ENCODE measurements around the gene SERPINB12.

DNA sequence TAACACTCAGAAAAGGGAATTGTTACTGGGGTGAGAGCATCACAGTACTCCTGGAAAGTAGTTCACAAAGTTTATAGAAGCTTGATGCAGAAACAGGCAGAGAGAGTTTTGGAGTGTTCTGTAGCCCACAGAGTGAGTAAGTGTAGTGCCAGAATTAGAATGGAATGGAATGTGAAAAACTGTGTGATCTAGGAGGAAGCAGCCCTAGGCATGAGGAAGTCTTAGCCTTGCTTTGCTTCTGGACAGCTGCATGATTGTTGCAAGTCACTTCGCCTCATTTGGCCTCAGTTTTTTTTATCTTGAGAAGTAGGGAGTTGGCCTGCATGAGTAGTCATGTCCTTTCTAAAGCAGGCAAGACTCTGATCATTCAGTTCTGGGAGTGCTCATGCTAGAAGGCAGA is 10.9 kb downstream of the SERPINB12 start:
- no peak for TF ChIP-seq POLR2AphosphoS5 (IDR thresholded peaks at IDR 0.05; ENCODE audit: low read depth, low read length)
- TF ChIP-seq, protein P1, sequence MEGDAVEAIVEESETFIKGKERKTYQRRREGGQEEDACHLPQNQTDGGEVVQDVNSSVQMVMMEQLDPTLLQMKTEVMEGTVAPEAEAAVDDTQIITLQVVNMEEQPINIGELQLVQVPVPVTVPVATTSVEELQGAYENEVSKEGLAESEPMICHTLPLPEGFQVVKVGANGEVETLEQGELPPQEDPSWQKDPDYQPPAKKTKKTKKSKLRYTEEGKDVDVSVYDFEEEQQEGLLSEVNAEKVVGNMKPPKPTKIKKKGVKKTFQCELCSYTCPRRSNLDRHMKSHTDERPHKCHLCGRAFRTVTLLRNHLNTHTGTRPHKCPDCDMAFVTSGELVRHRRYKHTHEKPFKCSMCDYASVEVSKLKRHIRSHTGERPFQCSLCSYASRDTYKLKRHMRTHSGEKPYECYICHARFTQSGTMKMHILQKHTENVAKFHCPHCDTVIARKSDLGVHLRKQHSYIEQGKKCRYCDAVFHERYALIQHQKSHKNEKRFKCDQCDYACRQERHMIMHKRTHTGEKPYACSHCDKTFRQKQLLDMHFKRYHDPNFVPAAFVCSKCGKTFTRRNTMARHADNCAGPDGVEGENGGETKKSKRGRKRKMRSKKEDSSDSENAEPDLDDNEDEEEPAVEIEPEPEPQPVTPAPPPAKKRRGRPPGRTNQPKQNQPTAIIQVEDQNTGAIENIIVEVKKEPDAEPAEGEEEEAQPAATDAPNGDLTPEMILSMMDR (IDR thresholded peaks at IDR 0.05): no peak
- TF ChIP-seq, protein P2, sequence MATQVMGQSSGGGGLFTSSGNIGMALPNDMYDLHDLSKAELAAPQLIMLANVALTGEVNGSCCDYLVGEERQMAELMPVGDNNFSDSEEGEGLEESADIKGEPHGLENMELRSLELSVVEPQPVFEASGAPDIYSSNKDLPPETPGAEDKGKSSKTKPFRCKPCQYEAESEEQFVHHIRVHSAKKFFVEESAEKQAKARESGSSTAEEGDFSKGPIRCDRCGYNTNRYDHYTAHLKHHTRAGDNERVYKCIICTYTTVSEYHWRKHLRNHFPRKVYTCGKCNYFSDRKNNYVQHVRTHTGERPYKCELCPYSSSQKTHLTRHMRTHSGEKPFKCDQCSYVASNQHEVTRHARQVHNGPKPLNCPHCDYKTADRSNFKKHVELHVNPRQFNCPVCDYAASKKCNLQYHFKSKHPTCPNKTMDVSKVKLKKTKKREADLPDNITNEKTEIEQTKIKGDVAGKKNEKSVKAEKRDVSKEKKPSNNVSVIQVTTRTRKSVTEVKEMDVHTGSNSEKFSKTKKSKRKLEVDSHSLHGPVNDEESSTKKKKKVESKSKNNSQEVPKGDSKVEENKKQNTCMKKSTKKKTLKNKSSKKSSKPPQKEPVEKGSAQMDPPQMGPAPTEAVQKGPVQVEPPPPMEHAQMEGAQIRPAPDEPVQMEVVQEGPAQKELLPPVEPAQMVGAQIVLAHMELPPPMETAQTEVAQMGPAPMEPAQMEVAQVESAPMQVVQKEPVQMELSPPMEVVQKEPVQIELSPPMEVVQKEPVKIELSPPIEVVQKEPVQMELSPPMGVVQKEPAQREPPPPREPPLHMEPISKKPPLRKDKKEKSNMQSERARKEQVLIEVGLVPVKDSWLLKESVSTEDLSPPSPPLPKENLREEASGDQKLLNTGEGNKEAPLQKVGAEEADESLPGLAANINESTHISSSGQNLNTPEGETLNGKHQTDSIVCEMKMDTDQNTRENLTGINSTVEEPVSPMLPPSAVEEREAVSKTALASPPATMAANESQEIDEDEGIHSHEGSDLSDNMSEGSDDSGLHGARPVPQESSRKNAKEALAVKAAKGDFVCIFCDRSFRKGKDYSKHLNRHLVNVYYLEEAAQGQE (IDR thresholded peaks at IDR 0.05; ENCODE audit: insufficient read depth in 1 of 2, low read depth in 2 of 2, low read length in 1 of 2): no peak
- TF ChIP-seq SIN3A (IDR thresholded peaks at IDR 0.05; ENCODE audit: borderline replicate concordance, insufficient read depth, low read depth, low read length): no peak
- TF ChIP-seq TCF7L2 (IDR thresholded peaks at IDR 0.05; ENCODE audit: low read depth, low read length): no peak
